GM18873 (cell line): ENCODE results near the gene PRMT7.

Experiments used
- ATAC-seq: cut with Tn5 transposase; IDR thresholded peaks from one replicate; pipeline ENCODE4 v1.9.1; 2021; ENCODE audit warnings: mild to moderate bottlenecking, moderate library complexity, moderate number of reproducible peaks; ENCODE audit not compliant: unreplicated experiment, low FRiP score

Gene PRMT7

DNA sequence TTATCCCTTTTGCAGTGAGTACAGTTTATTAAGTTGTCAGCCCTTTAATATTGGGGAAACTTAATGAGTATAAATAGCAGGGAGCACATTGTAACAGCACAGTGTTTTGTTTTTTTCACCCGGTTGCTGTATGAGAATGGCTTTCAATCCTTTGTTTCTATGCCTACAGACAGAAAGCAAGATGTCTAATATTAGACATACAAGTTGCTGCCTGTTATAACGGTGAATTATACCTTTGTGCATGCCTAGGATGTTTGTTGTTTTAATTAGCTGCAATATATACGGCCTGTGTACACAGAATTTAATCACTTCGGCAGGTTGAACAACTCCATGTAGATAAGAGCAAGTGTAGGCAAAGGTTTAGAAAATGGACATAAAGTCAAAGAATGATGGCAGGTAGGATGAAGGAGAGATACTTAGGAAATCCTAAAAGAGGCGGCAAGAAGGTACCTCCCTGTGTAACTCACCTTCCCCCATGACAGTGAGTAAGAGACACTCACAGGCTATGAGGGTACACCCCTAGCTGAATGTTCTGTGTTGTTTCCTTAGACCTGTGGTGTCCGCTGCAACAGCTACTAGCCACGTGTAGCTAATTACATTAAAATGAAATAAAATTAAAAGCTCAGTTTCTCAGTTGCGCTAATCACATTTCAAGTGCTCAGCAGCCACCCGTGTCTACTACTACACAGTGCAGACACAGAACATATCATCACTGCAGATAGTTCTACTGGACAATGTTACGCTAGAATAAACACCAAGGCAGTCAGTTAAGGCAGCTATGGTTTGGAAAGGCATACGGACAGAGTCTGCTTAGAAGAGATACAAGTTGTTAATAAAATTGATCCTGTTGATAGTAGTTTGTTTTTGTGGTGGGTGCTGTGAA, 11.0 kb upstream of the PRMT7 start:
- no peak for ATAC-seq

- ATAC-seq, result no peak
These were observed 9.9 kb upstream of the PRMT7 start for GRCh38 chr16:68300734-68301459.

DNA sequence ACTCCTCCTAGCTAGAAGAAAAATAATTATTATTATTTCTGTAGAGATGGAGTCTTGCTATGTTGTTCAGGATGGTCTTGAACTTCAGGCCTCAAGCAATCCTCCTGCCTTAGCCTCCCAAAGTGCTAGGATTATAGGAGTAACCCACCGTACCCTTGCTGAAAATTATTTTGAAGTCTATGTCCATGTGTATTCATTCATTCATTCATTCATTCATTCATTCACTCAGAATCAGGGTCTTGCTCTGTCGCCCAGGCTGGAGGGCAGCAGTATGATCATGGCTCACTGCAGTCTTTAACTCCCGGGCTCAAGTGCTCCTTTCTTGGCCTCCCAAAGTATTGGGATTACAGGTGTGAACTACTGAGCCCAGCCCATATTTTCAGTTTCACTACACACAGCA, 4.2 kb upstream of the PRMT7 start:
- no peak for ATAC-seq

- no peak for ATAC-seq
These were observed 1.0 kb upstream of the PRMT7 start for GRCh38 chr16:68309799-68310198.

GRCh38 chr16:68310437-68310773, 414 bp upstream of the PRMT7 start:
- peak; percentile 38 for ATAC-seq

- ATAC-seq, result no peak
These were observed 2.3 kb downstream of the PRMT7 start for GRCh38 chr16:68313116-68313515.

DNA sequence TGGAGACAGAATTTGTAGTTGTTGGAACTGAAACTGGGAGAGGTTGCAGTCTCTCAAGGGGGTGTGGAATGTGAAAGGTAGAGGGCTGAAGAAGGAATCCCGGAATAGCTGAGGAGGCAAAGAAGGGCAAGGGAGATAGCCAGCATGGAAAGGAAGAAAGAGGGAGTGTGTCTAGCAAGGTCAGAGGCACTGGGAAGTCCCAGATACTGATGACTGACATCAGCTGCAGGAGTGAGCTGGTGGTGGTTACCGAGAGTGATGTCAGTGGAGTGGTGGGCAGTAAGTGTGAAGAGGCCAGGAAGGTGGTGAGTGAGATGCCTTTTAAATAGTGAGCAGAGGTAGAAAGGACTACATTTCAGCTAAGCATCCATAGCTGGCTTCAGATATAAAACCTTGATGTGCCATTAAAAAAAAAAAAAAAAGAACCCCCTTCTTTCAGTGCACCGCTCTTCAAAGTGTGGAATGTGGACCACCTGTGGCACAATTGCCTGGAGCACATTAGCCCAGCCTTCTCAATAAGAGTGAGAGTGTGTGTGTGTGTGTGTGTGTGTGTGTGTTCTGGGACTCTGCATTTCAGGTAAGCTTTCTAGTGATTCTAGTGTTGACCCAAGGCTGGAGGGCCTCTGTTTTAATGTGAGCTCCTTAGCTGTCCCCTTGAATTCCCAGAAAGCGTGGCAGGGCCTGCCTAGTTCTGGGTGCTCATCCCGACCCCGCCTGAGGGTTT, 8.5 kb downstream of the PRMT7 start:
- no peak for ATAC-seq

DNA sequence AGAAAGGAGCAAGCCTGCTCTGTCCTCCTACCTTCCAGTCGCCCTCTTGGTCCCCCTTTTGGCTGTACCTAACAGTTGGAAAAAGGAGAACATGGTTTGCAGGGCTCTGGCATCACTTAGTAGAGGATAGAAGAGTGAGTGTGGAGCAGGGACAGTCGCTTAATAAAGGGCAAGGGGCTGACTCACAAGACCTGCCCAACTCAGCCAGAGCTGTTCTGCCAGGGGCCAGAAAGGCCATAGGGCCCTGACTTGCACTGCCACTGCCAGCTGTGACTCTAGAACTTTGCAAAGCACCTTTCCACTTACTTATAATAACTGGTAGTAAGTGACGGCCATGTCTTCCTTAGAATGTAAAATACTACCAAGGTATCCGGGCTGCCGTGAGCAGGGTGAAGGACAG, 13.5 kb downstream of the PRMT7 start:
- ATAC-seq, result no peak

- ATAC-seq, result no peak
These were observed 14.1 kb downstream of the PRMT7 start for GRCh38 chr16:68324780-68325357.

- no peak for ATAC-seq
These were observed 17.5 kb downstream of the PRMT7 start for GRCh38 chr16:68328151-68328859.

GRCh38 chr16:68328860-68329390, 18.1 kb downstream of the PRMT7 start:
- no peak for ATAC-seq

GRCh38 chr16:68331879-68332410, 21.1 kb downstream of the PRMT7 start:
- no peak for ATAC-seq

- ATAC-seq, result no peak
These were observed 21.7 kb downstream of the PRMT7 start for GRCh38 chr16:68332411-68333121.

- no peak for ATAC-seq
These were observed 24.4 kb downstream of the PRMT7 start for GRCh38 chr16:68335175-68335574.

DNA sequence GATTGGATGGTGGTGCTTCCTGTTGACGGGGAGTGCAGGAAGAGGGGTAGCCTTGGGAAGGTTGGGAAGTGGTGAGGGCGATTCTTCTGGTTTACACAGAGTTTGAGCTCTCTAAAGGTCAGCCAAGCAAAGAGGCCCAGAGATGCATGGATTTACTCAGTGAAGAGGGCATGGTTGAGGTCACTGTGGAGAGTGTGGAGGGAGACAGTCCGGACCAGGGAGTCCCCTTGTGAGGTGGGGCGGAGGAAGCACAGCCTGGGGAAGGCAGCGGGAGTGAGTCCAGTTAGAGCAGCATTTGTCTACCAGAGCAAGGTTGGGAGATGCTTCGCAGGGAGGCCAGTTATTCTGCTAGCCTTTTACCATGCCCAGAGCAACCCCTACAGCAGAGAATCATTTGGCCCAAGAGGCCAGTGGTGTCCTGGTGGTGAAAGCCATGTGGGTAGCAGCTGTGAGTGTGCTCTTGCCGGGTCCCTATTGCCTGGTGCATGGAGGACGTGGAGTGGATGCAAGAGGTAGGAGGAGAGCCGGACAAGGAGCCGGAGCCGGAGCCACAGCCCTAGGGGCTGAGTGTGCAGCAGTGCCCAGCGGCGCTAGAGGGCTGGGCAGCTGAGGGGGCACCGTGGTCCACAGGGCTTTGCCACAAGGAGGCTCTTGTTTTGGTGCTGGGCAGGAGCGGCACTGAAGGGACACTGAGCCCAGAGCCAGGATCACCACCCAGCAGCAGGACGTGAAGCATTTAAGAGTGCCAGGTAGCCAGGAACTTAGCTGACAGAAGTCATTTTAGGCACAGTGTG, 27.7 kb downstream of the PRMT7 start:
- ATAC-seq, result no peak

GRCh38 chr16:68339214-68339613, 28.4 kb downstream of the PRMT7 start:
- ATAC-seq, result no peak

GRCh38 chr16:68342620-68343019, 31.8 kb downstream of the PRMT7 start:
- ATAC-seq, result no peak

- ATAC-seq, result no peak
These were observed 32.3 kb downstream of the PRMT7 start for GRCh38 chr16:68343137-68343536.
